Cerebellar nuclear complex (tissue), 1 donor: ENCODE results near the gene FAM83D.
A peak's percentile ranks its signal among the peaks of the same experiment; 100 is the strongest.

Experiments
- DNase-seq, 2 experiments: peaks; one replicate each; lab custom pipeline; 2025; lab: John Stamatoyannopoulos, UW

Gene FAM83D

GRCh38 chr20:38926142-38926933 is at the start of gene FAM83D:
Gene FAM83D (plus strand): TSS chr20:38926417. CDS start chr20:38926443, 26 bp downstream.
- peak; percentile 61 to 92 for DNase-seq

DNA sequence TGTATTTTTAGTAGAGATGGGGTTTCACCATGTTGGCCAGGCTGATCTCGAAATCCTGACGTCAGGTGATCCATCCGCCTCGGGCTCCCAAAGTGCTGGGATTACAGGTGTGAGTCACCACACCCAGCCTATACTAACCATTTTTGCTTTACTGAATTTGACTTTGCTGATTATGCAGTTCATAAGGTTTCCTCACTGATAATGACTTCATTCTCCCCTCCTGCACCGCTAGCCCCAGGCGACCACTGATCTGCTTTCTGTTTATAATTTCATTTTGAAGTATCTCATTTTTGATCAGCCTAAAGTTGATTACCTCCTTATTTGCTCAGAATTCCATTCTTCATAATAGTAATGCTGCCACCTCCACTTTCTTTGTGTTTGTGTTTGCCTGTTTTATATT is 48.7 kb upstream of the FAM83D start:
- no peak for DNase-seq

GRCh38 chr20:38878866-38879265 is 47.4 kb upstream of the FAM83D start:
- DNase-seq = no peak

DNA sequence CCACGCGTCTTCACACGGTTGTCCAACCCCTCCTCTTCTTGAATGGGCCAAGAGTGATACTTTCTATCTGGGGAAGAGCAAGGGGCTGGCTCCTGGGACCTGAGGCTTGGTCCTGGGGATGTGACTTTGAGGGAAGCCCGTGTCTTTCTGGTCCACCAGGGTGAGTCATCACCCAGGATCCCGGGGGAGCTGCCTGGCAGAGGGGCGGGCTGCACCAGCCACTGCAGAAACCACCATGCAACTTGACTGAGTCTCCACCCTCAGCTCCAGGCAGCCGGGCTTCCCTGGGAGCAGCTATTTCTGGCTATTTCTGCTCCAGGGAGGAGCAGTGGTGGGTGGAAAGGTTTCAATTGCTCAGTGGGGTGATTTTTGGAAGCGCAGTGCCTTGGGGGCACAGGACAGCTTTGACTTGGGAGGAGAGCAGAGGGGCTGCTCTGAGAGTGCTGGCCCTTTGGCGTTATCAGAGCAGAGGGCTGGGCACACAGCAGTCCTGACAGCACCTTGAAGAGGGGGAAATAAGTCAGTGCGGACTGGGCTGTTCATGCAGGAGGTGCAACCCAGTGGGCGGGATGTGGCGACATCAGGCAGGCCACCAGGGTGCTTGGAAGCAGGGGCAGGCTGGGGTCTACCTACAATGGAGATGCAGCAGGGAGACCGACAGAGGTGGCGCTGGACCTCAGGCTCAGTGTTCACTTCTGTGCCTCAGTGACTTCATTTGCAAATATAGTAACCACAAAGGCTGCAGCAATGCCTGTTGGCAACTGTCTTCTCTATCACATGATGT is 45.1 kb upstream of the FAM83D start:
- no peak for DNase-seq

DNA sequence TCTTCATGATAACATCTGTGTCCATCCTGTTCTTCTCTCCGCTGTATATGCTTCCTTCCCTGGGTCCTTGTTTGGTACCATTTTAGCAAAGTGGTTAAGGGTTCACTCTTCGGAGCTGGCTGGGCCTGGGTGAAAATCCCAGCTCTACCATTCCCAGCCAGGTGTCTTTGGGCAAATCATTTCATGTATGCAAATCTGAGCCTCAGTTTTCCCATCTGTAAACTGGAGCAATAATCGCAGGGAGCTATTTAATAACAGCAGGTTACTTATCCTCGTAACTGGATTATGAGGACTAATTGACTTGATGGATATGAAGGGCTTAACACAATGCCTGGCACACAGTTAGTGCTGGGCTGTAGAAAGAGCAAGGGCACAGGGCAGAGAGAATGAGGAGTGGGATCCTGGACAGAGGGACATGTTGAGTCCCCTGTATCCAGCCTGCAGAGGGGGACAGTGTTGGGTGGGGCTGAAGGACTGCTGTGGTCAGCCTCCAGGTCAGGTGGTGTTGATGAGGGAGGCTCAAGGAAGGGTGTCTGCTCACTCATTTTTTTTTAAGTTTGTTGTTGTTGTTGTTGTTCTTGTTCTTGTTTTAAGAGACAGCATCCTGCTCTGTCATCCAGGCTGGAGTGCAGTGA is 44.3 kb upstream of the FAM83D start:
- DNase-seq = no peak

- no peak for DNase-seq
Observed at GRCh38 chr20:38882600-38882999, 43.6 kb upstream of the FAM83D start.

DNA sequence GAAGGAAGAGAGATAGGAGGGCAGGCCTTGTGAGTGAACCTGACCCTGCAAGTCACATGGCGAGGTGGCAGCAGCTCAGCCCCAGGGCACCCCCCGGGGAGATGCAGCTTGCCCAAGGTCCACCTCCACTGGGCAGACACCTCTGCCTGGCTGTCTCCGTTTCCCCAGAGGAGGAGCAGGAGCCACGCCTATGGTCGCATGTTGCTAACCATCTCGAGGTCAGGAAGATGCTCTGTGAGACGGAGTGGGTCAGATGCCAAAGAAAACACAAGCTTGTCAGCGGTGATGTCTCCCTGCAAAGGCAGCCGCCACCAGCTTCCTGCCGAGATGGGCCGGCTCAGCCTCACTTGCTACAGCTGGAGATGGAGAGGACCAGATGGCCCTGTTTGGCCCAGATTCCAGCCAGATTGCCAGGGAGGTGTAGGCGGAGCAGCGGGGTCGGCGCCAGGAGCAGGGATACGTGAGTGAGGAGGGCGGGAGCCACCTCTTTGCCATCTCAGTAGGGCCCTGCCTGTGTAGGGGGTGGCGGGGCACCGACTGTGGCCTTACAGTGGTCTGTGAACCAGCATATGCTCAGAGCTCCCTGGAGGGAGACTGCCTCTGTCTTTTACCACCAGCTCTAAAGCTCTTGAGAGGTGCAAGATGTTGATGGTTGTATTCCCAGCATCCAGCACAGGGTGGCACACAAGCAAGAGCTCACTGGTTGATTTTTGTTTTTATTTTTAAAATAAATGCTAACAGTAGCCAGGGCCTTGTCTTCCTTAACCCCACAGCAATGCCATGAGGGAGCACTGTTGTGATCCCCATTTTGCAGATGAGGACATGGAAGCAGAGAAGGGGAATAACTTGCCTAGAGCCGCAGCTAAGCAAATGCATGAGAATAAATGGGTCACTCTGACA is 42.9 kb upstream of the FAM83D start:
- peak; percentile 67 to 91 for DNase-seq

DNA sequence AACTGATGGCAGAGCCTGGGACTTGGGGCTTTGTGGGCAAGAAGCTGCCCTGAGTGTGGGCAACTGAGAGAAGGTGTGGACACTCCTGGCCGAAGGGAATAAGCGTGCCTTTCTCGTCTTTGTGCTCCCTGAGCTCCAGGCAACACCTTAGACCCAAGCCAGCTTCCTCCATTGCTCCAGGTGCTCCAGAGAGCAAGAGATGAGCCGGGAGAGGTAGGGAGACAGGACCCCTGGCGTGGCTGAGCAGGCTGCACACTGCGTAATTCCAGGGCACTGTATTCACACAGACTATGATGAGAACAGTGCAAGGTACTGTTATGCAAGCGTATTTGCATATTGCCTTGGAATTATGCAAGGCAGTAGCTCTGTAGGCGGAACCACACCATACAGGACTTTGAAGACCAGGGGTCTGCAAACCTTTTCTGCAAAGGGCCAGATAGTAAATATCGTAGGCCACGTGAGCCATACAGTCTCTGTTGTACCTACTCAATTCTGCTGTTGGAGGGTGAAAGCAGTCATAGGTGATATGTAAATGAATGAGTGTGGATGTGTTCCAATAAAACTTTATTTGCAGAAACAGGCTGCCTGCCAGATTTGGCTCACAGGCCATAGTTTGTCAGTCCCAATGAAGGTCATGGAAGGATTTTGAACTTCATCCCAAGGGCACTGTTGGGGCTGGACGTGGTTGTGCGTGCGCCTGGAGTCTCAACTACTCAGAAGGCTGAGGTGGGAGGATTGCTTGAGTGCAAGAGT is 42.1 kb upstream of the FAM83D start:
- no peak for DNase-seq

- no peak for DNase-seq
Observed at GRCh38 chr20:38885357-38885756, 40.9 kb upstream of the FAM83D start.

GRCh38 chr20:38888059-38888831 is 38.0 kb upstream of the FAM83D start:
- no peak for DNase-seq

DNA sequence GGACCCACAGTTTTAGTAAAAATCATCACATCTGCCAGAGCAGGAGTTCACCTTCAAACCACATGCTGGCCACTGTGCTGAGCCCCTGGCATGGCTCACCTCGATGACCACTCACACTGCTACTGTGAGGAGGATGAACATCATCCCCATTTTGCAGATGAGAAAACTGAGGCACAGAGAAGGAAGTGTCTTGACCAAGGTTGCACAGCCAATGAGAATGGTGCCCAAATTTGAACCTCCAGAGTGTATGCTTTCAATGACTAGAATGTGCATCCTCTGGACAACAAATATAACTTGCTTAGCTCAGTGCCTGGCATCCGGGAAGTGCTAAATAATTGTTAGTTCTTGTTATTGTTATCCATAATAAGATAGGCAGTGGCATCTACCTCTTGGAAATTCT is 37.2 kb upstream of the FAM83D start:
- no peak for DNase-seq

DNA sequence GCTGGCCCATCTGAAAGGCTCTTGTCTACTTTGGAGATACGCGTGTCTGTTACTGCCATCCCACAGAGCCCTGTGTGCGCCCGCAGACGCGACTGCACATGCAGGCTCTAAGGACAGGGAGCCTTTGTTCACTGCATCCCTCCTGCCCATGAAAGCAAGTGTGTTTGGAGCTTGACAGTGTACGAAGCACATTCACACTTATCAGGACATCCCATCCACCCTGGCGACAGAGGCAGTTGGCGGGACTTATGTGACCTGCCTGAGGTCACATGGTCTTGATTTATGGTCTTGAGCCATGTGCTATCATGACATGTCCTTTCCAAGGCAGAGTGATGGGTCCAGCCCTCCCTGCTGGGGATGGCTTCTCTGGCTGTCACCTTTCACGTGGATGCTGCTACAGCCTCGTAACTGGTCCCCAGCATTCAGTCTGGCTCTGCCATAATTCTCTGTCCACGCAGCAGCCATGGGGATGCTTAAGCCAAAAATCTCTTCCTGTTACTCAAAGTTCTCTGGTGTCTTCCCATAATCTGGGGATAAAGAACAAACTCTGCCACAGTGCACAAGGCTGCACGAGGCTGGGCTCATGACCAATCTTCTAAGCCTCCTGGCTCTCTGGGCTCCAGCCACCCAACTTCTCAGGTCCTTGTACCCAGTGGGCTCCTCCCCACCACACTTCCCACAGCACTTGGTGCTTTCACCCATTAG is 36.3 kb upstream of the FAM83D start:
- no peak for DNase-seq

DNA sequence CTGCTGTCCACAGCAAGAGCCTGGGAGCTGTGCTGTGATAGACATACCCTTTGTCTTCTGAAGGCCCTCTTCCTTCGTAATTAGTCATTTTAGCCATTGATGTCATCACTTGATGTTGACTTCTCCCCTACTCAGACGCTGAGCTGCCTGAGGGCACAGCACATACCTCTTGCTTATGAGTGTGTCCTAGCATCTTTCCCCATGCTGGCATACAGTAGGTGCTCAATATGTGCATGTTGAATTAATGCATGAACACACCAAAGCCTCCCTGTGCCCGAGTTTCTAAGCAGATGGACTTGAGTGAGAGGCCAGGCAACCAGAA is 35.8 kb upstream of the FAM83D start:
- DNase-seq = no peak

DNA sequence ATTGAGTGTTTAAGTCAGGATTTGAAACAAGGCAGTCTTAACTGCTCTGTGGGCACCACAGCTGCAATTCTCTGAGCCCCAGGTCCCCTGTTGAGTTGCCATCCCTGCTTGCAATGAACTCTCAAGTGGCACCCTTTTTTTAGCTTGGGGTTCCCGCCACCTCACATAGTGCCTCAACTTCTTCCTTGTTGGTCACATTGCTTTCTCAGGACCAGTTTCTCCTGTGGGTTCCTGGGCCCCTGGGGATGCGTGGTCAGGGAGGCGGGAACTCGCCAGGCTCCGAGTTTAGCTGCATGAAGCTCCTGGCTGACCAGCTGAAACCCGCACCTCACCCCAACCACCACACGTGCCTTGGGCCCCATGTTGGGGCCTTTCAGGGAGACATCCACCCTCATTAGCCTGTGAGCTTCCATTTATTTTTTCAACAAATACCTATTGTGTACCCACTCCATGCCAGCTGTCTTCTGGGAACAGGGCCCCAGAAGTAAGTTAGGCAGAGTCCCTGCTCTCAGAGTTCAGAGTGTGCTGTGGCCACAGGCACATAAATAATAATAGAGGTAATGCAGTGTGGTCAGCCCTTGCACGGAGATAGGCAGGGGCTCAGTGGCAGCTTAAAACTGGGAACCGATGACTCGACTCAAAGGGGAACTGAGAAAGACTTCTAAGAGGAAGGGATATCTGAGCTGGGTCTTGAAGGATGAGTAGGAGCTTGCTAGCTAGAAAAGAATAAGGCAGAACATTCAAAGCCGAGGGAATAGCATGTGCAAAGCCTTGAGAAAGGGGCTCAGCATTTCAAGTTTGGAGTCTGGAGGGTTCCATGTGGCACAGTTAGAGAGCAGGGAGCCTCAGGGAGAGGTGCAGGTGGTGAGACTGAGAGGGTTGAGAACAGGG is 33.9 kb upstream of the FAM83D start:
- DNase-seq = no peak

GRCh38 chr20:38893056-38893564 is 33.1 kb upstream of the FAM83D start:
- DNase-seq = no peak

DNA sequence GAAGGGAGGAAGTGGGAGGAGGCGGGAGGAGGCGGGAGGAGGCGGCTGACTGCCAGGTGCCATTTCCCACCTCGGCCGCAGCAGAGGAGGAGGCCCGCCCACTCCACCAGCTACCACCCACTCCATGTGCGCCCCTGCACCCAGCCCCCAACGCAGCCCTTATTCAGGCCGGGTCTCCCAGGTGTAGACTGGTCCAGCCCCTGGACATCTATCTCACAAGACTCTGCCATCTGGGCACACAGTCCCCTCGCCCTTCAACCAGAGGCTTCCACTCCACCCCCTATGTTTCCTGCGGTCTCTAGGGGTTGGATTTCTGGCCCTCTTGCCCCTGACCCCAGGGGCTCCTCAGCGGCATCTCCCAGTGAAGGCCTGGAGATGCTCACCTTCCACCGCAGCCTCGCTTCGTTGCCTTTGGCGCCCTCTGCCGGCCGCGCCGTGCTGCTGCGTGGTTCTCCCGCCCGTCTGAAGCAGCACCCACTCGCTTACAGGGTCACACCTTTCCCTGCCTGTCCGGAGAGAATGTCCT is 32.6 kb upstream of the FAM83D start:
- DNase-seq = peak in 1 of 2 experiments; percentile 56

DNA sequence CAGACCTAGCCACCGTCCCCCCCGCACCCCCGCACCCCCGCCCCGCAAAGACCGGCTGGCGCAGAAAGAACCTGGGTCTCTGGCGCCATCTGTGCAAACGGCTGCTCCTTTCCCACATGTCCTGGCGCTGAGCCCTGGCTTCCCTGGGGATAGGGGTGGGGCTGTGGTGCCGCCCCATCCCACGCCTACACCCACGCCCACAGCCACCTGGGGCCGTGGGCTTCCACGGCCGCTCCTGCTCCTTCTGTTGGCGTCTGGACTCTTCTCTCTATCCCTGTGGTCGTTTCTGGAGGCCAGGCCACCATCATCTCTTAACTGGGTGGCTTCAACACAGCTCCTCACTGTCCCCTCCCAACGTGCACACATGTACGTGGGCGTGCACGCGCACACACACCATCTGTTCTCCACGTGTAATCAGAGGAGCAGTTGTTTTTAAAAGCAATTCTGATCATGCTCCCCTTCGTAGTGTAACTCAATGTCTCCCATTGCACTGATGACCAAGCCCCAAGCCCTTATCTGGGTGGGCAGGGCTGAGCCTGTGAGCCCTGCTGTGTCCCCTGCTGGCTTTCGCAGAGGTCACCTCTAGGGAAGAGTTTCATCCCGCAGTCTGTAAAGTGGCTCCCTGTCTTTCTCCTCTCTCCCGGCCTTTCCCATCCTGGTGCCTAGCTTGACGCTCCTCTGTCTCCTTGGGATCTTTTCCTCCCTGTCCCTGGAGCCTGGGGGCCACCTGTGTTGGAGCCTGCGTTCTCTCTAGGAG is 31.9 kb upstream of the FAM83D start:
- DNase-seq = no peak
